ENCODE measurements around the gene CFDP1. TPM values are rescaled to one million over a fixed set of nuclear protein-coding genes. Genes with fewer than 3 reads are reported as not detected.

Gene CFDP1
- total RNA-seq (2022; extraction: Qiagen RNA extraction) = 60.3 to 81.4 TPM (median 60.9 TPM) in 5 replicates

GRCh38 chr16:75432828-75433731 is at the start of gene CFDP1:
Gene CFDP1, minus strand, starts transcription at chr16:75433503. Its CDS starts 151 bp downstream, at chr16:75433352.

GRCh38 chr16:75464122-75464918 is 31.0 kb upstream of the CFDP1 start, which contains the start of gene TMEM170A:
Gene TMEM170A, minus strand, starts transcription at chr16:75464689. Its CDS starts 89 bp downstream, at chr16:75464600.

GRCh38 chr16:75251280-75252048 is 181.8 kb downstream of the CFDP1 start, which contains the start of gene BCAR1:
Gene BCAR1, minus strand, starts transcription at chr16:75251624. Its CDS starts 142 bp downstream, at chr16:75251482.

Other genes with a start within 250 kb of the CFDP1 start
- gene CTRB2, start 226.3 kb downstream of the CFDP1 start, total RNA-seq (2022; extraction: Qiagen RNA extraction) = not detected in 5 replicates
- gene CTRB1, start 214.5 kb downstream of the CFDP1 start, total RNA-seq (2022; extraction: Qiagen RNA extraction) = not detected in 5 replicates
- gene BCAR1, start 181.9 kb downstream of the CFDP1 start, total RNA-seq (2022; extraction: Qiagen RNA extraction) = 76.4 to 120 TPM (median 116 TPM) in 5 replicates
- 12.1 to 16.8 TPM (median 15.6 TPM) in 5 replicates for gene TMEM170A, start 31.2 kb upstream of the CFDP1 start, total RNA-seq (2022; extraction: Qiagen RNA extraction)
- 0.14 to 0.20 TPM (median 0.16 TPM) in 5 replicates for gene CHST6, start 61.9 kb upstream of the CFDP1 start, total RNA-seq (2022; extraction: Qiagen RNA extraction)
- gene CHST5, start 102.6 kb upstream of the CFDP1 start, total RNA-seq (2022; extraction: Qiagen RNA extraction) = 0.06 to 0.29 TPM (median 0.12 TPM) in 4 of 5 replicates, not detected in the other
- 7.8 to 10.1 TPM (median 9.5 TPM) in 5 replicates for gene TMEM231, start 122.7 kb upstream of the CFDP1 start, total RNA-seq (2022; extraction: Qiagen RNA extraction)
- gene GABARAPL2, start 132.9 kb upstream of the CFDP1 start, total RNA-seq (2022; extraction: Qiagen RNA extraction) = 80.9 to 92.9 TPM (median 89.5 TPM) in 5 replicates
- 27.5 to 41.7 TPM (median 37.6 TPM) in 5 replicates for gene ADAT1, start 189.8 kb upstream of the CFDP1 start, total RNA-seq (2022; extraction: Qiagen RNA extraction)
- gene KARS1, start 214.2 kb upstream of the CFDP1 start, total RNA-seq (2022; extraction: Qiagen RNA extraction) = 162 to 170 TPM (median 169 TPM) in 5 replicates
- gene TERF2IP, start 214.3 kb upstream of the CFDP1 start, total RNA-seq (2022; extraction: Qiagen RNA extraction) = 42.8 to 45.9 TPM (median 43.2 TPM) in 5 replicates
- not detected in 5 replicates for gene CPHXL2, start 243.5 kb upstream of the CFDP1 start, total RNA-seq (2022; extraction: Qiagen RNA extraction)